Measurements from ENCODE around the gene ADCY7.

DNA sequence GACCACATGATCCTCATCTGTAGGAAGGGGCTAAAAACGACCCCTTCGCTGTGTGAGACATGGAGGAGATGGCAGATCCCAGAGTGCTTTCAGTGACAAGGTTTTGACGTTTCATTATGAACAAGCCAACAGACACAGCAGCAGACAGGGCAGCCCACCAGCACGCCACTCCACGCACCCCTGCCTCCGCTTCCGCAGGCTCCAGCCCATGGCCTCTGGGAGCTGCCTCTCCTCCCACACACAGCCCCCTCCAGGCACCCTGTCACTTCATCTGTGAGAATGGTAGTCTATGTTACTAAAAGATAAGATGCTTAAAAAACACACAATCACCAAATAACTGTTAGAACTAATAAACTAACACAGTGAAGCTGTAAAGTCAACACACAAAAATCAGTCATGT lies 12.3 kb upstream of the ADCY7 start:
- TF ChIP-seq NFRKB (IDR thresholded peaks at IDR 0.05) (no peak), FOXM1 (IDR thresholded peaks at IDR 0.05; ENCODE audit: borderline replicate concordance) (no peak), TARDBP (IDR thresholded peaks at IDR 0.05) (no peak), SUZ12 (IDR thresholded peaks at IDR 0.05) (no peak), BHLHE40 (IDR thresholded peaks at IDR 0.05; ENCODE audit: borderline replicate concordance) (no peak), SP1 (IDR thresholded peaks at IDR 0.05) (no peak)
